ENCODE data around the gene ASTN2.

ASTN2 gene, protein sequence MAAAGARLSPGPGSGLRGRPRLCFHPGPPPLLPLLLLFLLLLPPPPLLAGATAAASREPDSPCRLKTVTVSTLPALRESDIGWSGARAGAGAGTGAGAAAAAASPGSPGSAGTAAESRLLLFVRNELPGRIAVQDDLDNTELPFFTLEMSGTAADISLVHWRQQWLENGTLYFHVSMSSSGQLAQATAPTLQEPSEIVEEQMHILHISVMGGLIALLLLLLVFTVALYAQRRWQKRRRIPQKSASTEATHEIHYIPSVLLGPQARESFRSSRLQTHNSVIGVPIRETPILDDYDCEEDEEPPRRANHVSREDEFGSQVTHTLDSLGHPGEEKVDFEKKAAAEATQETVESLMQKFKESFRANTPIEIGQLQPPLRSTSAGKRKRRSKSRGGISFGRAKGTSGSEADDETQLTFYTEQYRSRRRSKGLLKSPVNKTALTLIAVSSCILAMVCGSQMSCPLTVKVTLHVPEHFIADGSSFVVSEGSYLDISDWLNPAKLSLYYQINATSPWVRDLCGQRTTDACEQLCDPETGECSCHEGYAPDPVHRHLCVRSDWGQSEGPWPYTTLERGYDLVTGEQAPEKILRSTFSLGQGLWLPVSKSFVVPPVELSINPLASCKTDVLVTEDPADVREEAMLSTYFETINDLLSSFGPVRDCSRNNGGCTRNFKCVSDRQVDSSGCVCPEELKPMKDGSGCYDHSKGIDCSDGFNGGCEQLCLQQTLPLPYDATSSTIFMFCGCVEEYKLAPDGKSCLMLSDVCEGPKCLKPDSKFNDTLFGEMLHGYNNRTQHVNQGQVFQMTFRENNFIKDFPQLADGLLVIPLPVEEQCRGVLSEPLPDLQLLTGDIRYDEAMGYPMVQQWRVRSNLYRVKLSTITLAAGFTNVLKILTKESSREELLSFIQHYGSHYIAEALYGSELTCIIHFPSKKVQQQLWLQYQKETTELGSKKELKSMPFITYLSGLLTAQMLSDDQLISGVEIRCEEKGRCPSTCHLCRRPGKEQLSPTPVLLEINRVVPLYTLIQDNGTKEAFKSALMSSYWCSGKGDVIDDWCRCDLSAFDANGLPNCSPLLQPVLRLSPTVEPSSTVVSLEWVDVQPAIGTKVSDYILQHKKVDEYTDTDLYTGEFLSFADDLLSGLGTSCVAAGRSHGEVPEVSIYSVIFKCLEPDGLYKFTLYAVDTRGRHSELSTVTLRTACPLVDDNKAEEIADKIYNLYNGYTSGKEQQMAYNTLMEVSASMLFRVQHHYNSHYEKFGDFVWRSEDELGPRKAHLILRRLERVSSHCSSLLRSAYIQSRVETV (N-terminal part only)
- 1.2 to 4.0 (median 3.1) reads per million in 4 experiments for total RNA-seq

DNA sequence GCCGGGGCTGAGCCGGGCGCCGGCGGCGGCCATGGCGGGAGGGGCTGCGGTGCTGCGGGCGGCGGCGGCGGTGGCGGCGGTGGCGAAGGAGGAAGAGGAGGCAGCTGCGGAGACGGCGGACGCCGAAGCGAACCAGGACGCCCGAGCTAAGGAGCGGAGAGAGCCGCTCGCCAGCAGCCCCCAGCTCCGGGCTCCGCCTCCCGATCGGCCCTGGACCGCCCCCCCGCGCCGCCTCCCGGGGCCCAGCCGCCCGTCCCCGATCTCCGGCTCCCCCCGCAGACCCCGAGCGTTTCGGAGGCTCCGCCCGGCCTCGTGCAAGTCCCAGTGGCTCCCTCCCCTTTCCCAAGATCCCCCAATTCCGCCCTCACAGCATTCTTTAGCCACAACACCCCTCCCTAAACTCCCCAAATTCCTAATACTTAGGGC lies at the start of gene ASTN2:
Gene ASTN2 (minus strand): TSS at position 152 of the 426 bp plus-strand sequence. CDS start 119 bp downstream, at position 33.
- no peak for DNase-seq

DNA sequence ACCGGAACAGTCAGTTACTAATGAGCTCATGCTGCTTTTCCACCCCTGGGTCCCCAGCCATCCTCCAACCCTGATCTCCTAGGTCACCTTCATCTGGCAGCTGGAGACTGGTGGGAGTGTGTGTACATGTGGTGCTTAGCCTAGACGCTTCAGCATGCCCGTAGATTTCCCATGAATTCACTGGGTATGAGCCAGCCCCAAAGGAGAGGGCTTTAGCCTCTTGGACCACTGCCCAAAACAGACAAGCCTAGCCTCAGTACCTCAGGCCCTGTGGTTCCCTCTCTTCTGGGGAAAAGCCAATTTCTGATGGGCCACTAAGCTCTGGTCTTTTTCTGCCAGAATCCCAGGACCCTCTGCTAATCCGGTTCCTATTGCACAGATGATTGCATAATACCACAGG lies 48.0 kb upstream of the ASTN2 start:
- DNase-seq = no peak

DNA sequence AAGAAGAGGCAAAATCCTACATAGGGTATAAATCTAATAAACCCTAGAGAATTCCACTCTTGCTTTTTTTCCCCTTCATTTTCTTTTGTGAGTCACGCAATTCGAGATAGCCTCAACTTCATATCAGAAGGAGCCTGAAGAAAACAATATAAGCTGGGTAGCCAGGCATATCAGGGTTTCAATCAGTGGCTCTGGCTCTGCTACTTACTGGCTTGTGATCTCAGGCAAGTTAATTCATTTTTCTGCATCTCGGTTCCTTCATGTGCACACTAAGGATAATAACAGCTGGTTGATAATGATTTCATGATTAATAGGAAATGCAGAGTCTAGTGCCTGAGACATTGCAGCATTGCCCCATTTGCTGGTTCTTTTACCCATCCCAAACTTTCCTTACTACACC lies 46.5 kb upstream of the ASTN2 start:
- no peak for DNase-seq

DNA sequence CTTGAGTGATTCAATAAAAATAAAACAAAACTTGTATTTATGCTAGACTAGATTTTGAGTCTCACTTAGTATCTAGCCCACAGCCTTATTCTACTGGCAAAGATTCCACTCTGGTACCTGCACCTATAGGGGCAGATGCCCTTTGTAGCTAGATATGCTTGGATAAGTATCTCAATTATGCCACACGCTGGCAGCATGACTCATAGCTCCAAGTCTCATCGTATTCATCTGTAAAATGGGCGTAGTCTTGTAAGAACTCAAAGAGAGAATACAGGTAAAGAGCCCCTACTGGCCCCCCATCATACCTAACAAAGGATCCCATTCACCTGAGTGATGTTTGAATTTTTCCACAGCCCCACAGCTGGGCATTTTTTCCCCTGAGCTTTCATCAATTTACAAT lies 45.9 kb upstream of the ASTN2 start:
- DNase-seq = no peak

DNA sequence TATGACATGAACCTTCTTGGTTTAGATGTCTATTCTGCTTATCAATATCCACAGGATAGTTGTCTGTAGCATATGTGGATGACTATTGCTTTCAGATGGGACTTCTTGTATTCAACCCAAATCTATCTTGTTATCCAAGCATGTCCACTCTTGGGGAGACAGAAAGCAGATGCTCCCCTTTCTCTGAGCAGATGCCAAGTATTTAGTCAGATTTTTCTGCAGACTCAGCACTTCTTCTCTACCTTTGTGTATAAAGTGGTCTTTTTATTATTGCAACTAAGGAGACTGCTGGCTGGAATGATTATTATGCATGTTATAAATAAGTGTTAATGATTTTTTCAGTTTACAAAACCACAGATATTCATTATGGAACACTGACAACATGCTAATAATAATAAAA lies 45.1 kb upstream of the ASTN2 start:
- DNase-seq = no peak

DNA sequence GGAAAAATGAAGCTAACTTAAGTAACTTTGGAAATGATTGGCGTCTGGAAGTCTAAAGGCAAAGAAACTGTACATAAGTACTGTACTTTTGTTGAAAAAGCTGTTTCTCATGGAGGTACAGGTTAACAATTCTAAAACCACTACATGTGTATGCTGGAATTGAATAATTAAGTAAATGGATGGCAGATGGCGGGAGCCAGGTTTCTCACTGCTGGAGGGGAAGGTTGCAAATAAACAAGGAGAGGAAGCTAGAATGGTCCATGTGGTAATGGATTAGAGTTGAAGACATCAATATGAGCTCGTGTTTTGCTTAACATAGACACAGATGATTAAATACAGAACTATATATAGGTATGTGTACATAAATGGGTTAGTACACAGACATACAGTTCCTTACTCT lies 43.2 kb upstream of the ASTN2 start:
- no peak for DNase-seq

DNA sequence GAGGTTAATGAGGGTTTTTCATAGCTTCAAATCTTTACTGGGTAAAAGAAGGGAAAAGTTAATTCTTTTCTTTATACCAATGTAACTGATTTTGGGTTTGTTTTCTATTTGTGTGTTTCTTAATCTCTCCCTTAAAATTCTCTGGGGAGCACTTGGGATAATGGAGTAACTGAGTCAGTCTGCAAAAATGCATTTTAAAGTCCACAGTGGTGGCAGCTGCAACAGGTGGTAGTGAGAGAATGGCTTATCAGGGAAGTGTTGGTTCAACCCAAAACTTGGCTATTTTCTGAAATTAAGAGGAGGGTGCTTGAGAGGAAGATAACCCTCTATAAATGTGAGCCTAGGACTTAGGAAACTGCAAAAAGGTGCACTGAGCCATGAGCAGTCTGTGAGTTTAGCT lies 39.9 kb upstream of the ASTN2 start:
- no peak for DNase-seq

DNA sequence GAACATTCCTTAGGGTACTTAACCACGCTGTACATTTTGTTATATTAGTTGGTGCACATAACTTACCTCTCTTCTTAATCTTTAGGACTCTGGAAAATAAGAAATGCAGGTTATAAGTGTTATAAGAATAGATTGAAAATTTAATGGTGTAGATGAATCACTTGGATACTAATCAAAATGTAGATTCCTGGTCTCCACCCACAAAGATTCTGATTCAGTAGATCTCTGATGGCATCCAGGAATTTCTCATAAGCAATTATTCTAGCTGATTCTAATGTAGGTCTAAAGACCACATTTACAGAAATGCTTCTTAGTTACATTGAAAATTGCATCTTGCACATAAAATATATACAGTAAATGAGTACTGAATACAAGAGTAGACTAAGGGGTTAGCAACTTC lies 38.9 kb upstream of the ASTN2 start:
- DNase-seq = no peak

DNA sequence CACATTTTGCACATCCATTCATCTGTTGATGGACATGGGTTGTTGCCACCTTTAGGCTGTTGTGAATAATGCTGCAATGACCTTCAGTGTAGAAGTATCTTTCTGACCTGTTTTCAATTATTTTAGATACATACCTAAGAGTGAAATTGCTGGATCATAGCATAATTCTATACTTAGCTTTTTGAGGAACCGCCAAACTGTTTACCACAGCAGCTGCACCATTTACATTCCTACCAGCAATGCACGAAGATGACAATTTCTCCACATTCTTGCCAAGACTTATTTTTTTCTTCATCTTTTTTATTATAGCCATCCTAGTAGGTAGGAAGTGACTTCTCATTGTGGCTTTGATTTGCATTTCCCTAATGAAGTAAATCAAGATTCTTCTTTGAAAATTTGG lies 36.5 kb upstream of the ASTN2 start:
- DNase-seq = no peak

DNA sequence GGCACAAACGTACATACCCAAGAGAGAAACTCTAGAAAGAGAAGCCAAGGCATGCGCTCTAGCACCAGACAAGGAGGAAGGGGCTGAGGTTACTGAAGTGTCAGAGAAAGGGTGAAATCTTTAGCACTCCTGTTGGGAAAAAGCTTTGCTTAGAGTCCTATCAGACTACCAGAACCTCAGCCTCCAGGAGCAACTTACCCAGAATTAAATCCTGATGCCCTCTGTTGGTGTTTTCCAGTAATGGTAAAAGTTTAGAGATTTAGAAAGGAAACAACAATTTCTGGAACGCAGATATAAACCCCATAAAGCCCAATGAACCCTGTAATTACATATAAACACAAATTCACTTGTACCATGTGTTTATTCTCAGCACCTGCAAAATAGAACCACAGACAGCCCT lies 33.2 kb upstream of the ASTN2 start:
- no peak for DNase-seq

DNA sequence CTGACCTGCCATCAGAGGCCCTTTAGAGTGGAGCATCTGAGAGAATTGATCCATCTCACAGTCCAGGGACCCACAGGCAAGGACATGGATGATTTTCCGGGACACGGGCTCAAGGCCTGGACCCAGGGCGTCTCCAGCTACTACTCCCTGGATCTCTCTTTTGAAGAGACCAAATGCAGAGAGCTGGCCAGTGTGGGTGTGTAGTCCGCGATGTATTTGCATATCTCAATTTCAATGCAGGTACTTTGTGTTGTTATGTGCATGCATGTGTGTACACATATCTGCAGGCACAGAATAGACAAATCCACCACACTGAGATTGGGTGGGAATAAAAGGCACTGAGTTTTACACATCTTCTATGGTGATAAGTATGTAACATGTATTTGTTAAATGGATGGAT lies 30.8 kb upstream of the ASTN2 start:
- no peak for DNase-seq

DNA sequence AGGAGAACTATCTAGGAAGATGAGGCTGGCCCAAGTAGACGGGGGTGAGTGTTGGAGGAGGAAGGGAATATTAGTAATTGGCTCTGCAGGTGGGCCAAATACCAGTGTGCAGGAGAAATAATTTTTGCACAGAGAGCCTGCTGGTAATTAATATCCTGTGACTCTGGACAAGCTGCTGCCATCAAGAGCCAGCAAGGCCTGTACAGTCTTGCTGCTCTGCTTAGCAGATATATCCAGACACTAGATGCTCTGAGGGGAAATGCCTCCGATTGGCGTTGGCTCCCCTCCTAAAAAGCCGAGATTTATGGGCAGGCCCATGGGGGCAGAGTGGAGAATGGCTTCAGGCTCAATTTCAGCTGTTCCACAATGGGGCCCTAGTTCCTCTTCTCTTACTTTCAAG lies 29.6 kb upstream of the ASTN2 start:
- DNase-seq = no peak

DNA sequence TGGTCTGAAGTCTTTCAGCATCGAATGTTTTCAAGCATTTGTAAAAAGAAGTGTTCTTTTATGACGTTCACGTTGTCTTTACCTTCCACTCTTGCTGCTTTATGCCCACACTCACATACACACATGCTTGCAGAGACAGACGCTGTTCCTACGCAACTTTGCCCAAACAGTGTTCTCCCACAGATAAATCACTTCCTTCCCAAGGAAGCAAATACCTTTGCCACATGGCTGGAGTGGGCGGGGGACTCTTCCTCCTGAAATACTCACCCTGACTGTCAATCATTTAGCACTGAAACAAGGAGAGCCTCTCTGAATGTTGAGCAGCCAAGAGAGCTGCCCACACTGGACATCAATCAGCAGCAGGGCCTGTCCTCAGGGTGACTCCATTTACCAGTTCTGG lies 22.4 kb upstream of the ASTN2 start:
- DNase-seq = no peak

DNA sequence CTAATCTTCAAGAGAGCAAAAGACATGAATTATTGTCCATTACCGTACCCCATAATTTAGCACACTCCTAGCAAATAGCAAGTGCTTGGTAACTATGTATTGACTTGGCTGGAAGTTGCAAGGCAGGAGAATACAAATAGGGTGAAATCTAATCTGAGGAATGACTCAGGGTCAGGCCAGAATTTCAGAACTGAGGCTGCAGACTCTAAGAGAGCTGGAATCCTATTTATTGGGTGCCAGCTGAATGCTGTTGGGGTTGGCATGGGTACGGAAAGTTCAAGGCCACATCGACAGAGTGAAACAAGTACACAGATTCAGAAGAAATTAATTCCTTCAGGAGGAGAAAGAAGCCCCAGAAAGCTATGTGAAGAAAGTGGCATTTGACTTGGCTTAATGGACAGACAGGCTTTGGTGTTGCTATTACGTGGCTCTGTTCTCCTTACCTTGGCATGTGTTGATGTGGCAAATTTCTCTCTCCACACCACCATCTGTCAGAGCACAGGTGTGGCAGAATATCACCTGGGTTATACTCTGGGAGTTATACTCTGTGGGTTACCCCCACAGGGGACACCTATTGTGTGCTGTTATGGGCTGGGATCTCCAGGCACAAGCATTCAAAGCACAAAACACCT lies 20.9 kb upstream of the ASTN2 start:
- no peak for DNase-seq

DNA sequence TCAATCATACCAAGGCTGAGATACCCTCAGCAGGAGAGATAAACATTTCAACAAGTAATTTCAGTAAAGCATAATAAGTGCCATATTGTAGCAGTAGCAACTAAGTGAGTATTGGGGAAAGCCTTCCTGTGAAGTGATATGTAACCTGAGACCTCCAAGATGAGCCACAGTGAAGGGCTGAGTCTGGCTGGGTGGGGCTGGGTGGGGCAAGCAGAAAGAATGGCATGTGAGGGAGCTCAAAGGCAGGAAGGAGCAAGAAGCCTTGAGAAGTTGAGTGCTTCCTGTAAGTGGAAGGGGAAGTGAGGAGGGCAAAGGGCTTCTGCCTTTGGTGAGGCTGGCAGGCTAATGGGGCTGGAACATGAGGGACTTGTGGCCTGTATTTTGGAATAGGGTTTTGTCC lies 19.7 kb upstream of the ASTN2 start:
- DNase-seq = no peak

DNA sequence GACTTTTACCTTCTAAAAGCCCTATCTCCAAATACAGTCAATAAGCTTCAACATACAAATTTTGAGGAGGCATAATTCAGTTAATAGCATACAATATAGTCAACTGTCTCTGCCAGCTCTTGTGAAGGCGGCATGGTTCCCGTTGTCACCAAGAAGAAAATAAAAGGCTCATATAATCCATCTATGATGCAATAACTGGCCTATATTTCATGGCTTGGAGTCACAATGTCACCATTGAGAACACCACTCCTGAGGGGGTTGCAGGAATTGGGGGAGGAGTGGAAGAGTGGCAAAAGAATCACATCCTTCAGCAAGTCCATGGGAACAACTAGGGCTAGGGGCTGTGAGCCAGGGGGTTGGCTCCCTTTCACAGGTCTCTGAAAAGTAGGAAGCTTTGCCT lies 16.0 kb upstream of the ASTN2 start:
- no peak for DNase-seq

DNA sequence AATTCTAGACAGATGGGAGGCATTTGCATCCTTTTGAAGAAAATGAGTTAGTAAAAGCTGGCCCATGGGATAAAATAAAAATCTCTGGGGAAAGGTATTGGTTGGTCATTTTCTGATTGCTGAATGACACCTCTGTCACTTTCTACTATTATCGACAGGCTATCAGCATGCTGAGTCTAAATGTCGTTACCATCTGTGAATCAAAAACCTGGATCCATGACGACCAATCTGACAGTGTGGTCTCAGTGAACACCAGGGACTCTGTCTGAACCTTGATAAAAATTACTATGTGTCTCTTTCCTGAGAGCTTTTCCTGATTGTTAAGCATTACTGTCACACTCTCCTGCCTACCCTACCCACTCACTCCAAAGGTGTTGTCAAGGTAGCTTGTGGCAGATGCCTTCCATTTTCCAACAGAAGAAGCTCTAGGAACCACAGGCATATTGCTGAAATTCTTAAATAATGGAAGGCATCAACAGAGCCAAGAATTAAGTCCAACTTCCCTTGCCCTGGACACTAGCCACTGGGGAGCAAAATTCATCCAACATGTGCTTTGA lies 12.6 kb upstream of the ASTN2 start:
- DNase-seq = no peak

DNA sequence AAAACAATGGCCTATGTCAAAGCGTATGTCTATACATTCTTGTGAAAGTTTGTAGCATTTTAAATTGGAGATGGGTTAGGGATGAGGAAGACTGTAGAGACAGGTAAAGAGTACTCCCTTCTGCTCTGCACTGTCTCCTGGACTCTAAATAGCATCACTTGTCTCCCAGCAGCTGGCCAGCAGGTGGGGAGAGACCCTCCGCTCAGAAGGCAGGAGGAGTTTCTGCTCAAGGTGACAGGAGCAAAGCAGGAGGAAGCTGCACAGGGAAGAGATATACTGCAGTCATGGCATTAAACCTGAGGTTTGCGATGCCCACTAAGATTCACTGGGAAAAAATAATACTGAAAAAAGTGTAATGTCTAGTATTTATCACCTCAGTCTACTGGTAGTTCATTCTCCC lies 10.7 kb upstream of the ASTN2 start:
- no peak for DNase-seq

DNA sequence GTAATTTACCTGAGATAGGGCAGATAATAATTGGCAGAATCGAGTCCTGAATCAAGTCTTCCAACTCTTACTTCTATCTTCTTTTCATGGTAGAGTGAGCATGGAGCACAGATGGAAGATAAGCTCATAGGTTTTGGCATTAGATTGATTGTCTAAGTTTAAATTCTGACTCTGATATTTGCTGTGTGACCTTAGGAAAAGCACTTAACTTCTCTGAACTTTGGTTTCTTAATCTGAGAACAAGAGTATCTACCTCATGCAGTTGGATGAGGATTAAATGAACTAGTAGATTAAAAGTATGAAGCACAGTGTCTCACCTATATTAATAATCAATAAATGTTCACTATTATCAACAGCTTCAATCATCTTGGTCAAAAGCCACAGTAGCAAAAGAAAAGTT lies 9.4 kb upstream of the ASTN2 start:
- no peak for DNase-seq

DNA sequence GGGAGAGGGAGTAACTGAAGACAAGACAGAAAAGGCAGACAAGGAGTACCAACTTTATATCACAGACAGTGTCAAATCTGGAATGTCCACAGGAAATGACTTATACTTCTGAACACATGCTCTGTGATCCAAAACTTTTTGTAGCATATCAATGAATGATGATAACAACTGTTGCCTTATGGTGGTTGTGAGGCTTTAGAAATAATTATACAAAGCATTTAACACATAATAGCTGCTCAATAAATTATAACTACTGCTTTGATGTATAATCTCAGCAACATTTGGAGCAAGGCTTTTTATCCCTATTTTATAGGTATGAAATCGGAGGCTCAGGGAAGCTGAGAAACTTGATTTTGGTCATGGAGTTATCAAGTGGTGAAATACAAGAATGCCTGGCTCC lies 3.3 kb upstream of the ASTN2 start:
- no peak for DNase-seq

DNA sequence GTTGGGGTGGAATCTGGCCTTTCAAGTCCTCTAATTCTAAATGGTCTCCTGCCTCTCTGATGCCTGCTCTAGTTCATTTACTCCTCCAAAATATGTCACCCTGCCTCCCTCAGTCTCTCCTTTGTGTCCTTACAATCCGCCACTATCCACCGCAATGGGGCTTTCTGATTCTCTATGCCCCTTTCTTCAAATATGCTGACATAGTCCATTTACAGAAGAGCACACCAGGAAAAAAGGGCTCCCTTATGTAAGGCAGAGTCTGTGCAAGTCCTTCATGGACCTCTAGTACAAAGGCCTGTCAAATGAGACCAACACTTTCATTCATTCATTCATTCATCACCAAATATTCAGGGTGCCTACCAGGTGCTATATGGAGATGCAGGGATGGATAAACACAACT lies 2.0 kb upstream of the ASTN2 start:
- DNase-seq = no peak

DNA sequence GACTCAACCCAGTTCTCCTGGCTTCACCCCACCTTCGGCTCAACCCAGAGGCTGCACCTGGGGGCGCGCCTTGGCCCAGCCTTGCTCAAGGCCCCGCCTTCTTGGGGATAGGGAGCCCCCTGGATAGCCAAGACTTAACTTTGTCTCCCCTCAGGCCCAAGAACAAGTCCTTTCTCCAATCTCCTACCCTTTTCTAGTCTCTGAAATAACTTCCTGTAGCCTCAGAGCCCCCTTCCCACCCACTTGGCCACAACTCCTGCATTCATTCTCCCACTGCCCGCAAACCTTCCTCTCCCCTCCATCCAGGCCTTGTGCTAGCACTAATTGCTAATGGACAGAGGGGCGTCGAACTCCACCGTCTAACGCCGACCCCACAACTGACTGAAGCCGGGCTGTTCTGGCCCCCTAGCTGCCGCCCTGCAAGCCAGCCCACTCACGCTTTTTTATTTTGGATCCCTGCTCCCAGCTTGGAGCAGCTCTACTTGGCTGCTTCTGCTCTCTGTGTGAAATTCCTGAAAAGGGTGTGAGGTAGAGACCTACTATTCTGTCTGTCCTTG lies 579 bp upstream of the ASTN2 start:
- DNase-seq = no peak

All from effector CD8-positive, alpha-beta T cell (primary cell).